HG03354 (cell line): ENCODE measurements around the gene TTC13.

Source experiments
- ATAC-seq: cut with Tn5 transposase; IDR thresholded peaks from one replicate; pipeline ENCODE4 v1.9.1; 2021; ENCODE audit warnings: mild to moderate bottlenecking; ENCODE audit not compliant: unreplicated experiment, poor library complexity, severe bottlenecking

Gene TTC13

GRCh38 chr1:230861970-230862595 lies 116.6 kb downstream of the TTC13 start:
- no peak for ATAC-seq

- ATAC-seq: no peak
These were observed 117.2 kb downstream of the TTC13 start for GRCh38 chr1:230861489-230861888.

GRCh38 chr1:230860617-230861384 lies 117.9 kb downstream of the TTC13 start:
- no peak for ATAC-seq

GRCh38 chr1:230858918-230859729 lies 119.5 kb downstream of the TTC13 start:
- no peak for ATAC-seq

DNA sequence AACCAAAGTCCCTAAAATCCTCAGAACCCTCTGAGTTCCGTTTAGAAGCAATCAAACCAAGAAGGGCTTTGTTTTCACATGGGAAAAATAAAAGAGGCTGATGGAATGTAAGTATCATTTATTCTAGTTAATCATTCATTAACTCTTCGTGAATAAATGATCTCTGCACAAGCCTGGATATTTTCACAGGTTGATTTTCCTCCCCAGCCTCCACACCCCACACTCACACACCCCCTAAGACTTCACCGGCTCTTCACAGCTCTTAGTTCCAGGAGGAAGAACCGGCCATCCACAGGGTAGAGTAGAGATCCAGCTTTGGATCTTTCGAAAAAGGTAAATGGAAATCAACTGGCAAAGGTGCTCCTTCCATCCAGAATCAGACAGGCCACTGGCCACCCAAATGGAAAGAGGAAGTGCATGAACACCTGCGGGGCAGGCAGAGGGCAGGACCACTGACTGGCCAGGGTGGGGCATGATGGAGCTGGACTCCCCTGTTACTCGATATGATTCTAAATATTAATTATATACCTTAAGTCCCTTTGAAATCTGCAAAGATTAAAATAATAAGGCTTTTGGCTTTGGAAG lies 120.3 kb downstream of the TTC13 start:
- no peak for ATAC-seq

DNA sequence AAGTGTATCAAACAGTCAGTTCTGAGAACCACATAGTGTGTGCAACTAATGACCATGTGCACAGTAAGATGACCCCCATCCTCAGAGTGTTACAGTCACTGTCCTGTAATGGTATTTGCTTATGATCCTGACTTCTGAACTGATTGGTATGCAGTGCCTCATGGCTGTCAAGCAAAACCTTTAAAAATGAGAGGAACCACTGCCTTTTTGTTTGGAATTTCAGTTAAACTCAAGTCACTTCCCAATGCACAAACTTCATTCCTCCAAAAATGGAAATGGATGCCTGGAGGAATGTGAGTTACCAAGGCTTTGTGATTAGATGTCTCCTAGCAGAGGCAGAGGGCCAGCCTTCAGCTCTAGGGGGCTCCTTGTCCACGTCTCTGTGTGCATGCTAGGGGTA lies 120.8 kb downstream of the TTC13 start:
- ATAC-seq: no peak

GRCh38 chr1:230857077-230857476 lies 121.6 kb downstream of the TTC13 start:
- ATAC-seq: no peak
